Brain microvascular endothelial cell (primary cell): ENCODE data around the gene CTCFL.

Experiments
- DNase-seq: peaks from one replicate; pipeline ENCODE4 v3.0.0-alpha.2; 2020
- H3K27ac ChIP-seq: fragments of 250-450 bp; sonication (Bioruptor Pico); 2 replicates; pipeline ENCODE4 v1.5.1; 2020; ENCODE audit warnings: mild to moderate bottlenecking, moderate library complexity
- H3K27me3 ChIP-seq: fragments of 250-450 bp; sonication (Bioruptor Pico); replicated peaks from 2 replicates; pipeline ENCODE4 v1.5.1; 2020; ENCODE audit warnings: mild to moderate bottlenecking
- H3K36me3 ChIP-seq: fragments of 250-450 bp; sonication (Bioruptor Pico); replicated peaks from 2 replicates; pipeline ENCODE4 v1.5.1; 2020; ENCODE audit warnings: mild to moderate bottlenecking
- H3K4me3 ChIP-seq: 2 replicates; pipeline ENCODE4 v1.5.1; 2011; ENCODE audit warnings: low read depth, mild to moderate bottlenecking, control low read depth, low read length, moderate library complexity
- in situ Hi-C: cut with HindIII; loops from 2 replicates; pipeline ENCODE4 v1.10.0; 2017; ENCODE audit warnings: low sequenced_read_pairs, low pct_ligation_motif_present
- TF ChIP-seq, protein P1 (sequence below): IDR thresholded peaks from 2 replicates; pipeline ENCODE4 v1.5.1; 2011; ENCODE audit warnings: low read depth, mild to moderate bottlenecking, moderate library complexity, low read length, control low read depth, inconsistent platforms; ENCODE audit errors: missing control alignments

The CTCFL gene

DNA sequence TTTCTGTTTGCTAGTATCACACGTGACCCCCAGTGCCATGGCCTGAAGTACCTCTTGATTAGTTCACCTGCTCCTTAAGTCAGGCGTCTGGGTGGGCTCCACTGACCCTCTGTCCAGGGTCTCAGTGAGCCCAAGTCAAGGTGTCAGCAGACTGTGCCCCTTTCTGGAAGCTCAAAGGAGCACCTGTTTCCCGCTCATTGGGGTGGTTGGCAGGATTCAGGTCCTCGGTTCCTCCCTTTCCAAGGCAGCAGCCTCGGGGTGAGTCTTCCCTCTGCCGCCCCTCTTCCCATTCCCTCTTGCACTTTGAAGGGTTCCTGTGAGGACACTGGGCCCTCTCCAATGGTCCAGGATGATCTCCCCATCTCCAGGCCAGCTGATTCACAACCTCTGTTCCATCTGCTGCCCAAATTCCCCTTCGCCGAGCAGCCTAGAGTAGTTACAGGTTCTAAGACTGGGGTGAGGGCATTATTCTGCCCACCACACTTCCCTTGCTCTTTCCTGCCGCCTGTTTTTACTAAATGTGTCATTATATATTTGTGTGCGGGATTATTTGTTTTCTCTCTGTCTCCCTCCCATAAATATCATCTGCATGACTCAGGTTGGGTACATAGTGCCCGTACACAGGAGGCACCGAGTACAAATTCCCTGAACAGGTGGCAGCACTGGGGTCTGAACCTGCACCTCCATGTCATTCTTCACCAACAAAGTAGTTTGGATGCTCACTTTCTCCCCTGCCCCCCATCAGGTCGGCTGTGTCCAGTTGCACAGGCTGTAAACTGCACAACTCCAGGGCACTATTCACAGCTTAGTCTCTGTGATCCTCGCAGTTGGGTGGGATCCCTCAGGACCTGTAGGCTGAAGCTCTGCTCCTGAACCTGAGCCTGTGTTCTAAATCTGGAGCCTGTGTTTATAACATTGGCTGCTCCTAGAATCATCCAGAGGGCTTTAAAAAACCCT is 75.3 kb downstream of the CTCFL start:
- Histone ChIP-seq H3K27ac (no peak overlapping the region), H3K36me3 (no peaks in the 10 kb centered on the region), H3K4me3 (no peak overlapping the region), H3K27me3 (peaks cover 3% of the 10 kb centered on the region)
- in situ Hi-C loops: no loop called here
- no peak for DNase-seq
- TF ChIP-seq, protein P1, sequence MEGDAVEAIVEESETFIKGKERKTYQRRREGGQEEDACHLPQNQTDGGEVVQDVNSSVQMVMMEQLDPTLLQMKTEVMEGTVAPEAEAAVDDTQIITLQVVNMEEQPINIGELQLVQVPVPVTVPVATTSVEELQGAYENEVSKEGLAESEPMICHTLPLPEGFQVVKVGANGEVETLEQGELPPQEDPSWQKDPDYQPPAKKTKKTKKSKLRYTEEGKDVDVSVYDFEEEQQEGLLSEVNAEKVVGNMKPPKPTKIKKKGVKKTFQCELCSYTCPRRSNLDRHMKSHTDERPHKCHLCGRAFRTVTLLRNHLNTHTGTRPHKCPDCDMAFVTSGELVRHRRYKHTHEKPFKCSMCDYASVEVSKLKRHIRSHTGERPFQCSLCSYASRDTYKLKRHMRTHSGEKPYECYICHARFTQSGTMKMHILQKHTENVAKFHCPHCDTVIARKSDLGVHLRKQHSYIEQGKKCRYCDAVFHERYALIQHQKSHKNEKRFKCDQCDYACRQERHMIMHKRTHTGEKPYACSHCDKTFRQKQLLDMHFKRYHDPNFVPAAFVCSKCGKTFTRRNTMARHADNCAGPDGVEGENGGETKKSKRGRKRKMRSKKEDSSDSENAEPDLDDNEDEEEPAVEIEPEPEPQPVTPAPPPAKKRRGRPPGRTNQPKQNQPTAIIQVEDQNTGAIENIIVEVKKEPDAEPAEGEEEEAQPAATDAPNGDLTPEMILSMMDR: no peak

DNA sequence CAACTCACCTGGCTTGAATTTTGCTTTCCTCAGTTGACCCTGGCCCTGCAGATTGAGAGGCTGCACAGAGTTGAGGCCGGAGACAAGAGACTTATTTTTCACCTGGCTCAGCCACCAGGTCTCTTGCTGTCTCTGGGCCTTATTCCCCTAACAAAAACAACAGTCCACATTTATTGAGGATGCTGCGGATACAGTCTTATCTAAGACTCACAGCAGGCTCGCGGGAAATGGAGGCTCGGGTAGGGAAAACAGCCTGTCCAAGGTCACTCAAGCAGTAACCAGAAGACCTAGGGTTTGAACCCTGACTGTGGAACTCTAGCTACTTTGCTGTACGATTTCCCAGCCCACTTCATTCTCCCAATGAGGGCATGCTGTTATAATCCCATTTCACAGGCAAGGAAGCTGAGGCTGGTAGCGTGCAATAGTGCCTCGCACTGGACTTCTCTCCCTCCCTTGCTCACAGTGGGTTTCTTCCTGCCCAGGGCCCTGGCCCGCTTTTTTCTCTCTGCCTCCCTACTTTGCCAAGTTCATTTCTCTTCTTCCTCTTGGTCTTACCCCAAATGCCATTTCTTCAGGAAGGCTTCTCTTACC is 76.1 kb downstream of the CTCFL start:
- Histone ChIP-seq H3K27ac (no peak overlapping the region), H3K27me3 (peaks cover 3% of the 10 kb centered on the region), H3K4me3 (no peak overlapping the region), H3K36me3 (no peaks in the 10 kb centered on the region)
- TF ChIP-seq, protein P1: no peak
- in situ Hi-C loops: no loop called here
- no peak for DNase-seq
